T-helper 1 cell treated with Interleukin-12 subunit alpha and Interleukin-12 subunit beta and Interleukin-4 antibody, amounts not matched to agents 30 ng/mL and 1 ng/mL, for 36 hours (primary cell): ENCODE measurements around the gene LINC00237. TPM values are rescaled to one million over a fixed set of nuclear protein-coding genes. Genes with fewer than 3 reads are reported as not detected.

Experiments
- intact Hi-C: fragments of 100-400 bp; cut with micrococcal nuclease; formaldehyde crosslinking; loops from one replicate; pipeline ENCODE4 v1.15.1; 2024
- total RNA-seq: library from RNA; stranded (reverse); gene quantifications from 2 replicates; pipeline ENCODE4 v1.2.3, GENCODE V29; 2022

LINC00237 gene
- total RNA-seq, 1 donor from 2014 or later = not detected

- intact Hi-C loops = loop anchor here (1.0 to 10.0 kb wide), 9 partner anchors 7 to 734 kb away; partner anchors contain the start of genes INSM1, RALGAPA2 and XRN2
Measured at GRCh38 chr20:21100578-21101452, 5.3 kb downstream of the LINC00237 start.

- intact Hi-C loops = loop anchor here (1.0 to 10.0 kb wide), 9 partner anchors 8 to 733 kb away; partner anchors contain the start of genes INSM1, RALGAPA2 and XRN2
Measured at GRCh38 chr20:21099751-21100577, 6.2 kb downstream of the LINC00237 start.

GRCh38 chr20:21096321-21097043, 9.7 kb downstream of the LINC00237 start:
- intact Hi-C loops = no loop called here

GRCh38 chr20:21092806-21093205, 13.4 kb downstream of the LINC00237 start:
- intact Hi-C loops = no loop called here

- intact Hi-C loops = no loop called here
Measured at GRCh38 chr20:21090721-21091120, 15.4 kb downstream of the LINC00237 start.

GRCh38 chr20:21090111-21090618, 16.0 kb downstream of the LINC00237 start:
- intact Hi-C loops = no loop called here

GRCh38 chr20:21089391-21089790, 16.8 kb downstream of the LINC00237 start:
- intact Hi-C loops = no loop called here

GRCh38 chr20:21087862-21088540, 18.2 kb downstream of the LINC00237 start:
- intact Hi-C loops = no loop called here

- intact Hi-C loops = no loop called here
Measured at GRCh38 chr20:21083825-21084325, 22.3 kb downstream of the LINC00237 start.

GRCh38 chr20:21082584-21082983, 23.6 kb downstream of the LINC00237 start:
- intact Hi-C loops = no loop called here

- intact Hi-C loops = no loop called here
Measured at GRCh38 chr20:21077809-21078345, 28.3 kb downstream of the LINC00237 start.

- intact Hi-C loops = no loop called here
Measured at GRCh38 chr20:21076073-21076472, 30.1 kb downstream of the LINC00237 start.

- intact Hi-C loops = no loop called here
Measured at GRCh38 chr20:21075471-21075870, 30.7 kb downstream of the LINC00237 start.

- intact Hi-C loops = no loop called here
Measured at GRCh38 chr20:21074605-21075336, 31.4 kb downstream of the LINC00237 start.

GRCh38 chr20:21067255-21067654, 38.9 kb downstream of the LINC00237 start:
- intact Hi-C loops = no loop called here

GRCh38 chr20:21064924-21065323, 41.2 kb downstream of the LINC00237 start:
- intact Hi-C loops = no loop called here

GRCh38 chr20:21063276-21063675, 42.9 kb downstream of the LINC00237 start:
- intact Hi-C loops = no loop called here

- intact Hi-C loops = no loop called here
Measured at GRCh38 chr20:21053002-21053762, 53.0 kb downstream of the LINC00237 start.

GRCh38 chr20:21052686-21053001, 53.5 kb downstream of the LINC00237 start:
- intact Hi-C loops = no loop called here
